Fibroblast of the aortic adventitia (primary cell): ENCODE results near the gene SNTB2. TPM values are rescaled to one million over a fixed set of nuclear protein-coding genes. Genes with fewer than 3 reads are reported as not detected.
A peak's percentile ranks its signal among the peaks of the same experiment; 100 is the strongest.

ENCODE experiments used
- DNase-seq: peaks from one replicate; pipeline ENCODE4 v3.0.0-alpha.2; 2010; ENCODE audit warnings: low read depth
- H3K4me3 ChIP-seq: 2 replicates; pipeline ENCODE4 v1.5.1; 2011; ENCODE audit warnings: low read depth, mild to moderate bottlenecking, control low read depth, low read length, moderate library complexity
- CTCF ChIP-seq: IDR thresholded peaks from 2 replicates; pipeline ENCODE4 v1.5.1; 2011; ENCODE audit warnings: mild to moderate bottlenecking, low read length, control low read depth, inconsistent platforms; ENCODE audit not compliant: insufficient read depth
- total RNA-seq: library from RNA; depleted of rRNA; stranded (reverse); fragments of >200 nt; gene quantifications from 2 replicates; pipeline ENCODE4 v1.2.3, GENCODE V29; 2012; ENCODE audit warnings: low replicate concordance

The SNTB2 gene
- total RNA-seq, 1 donor, result 40.6 TPM

GRCh38 chr16:69325784-69326171 is 138.8 kb downstream of the SNTB2 start:
- no peak for DNase-seq

GRCh38 chr16:69326172-69326873 is 139.4 kb downstream of the SNTB2 start:
- DNase-seq, result no peak

More at GRCh38 chr16:69325784-69326171, 138.8 kb downstream of the SNTB2 start:
- H3K4me3 ChIP-seq, result no peak overlapping the region
- no peak for TF ChIP-seq CTCF

GRCh38 chr16:69327585-69328310 is 140.8 kb downstream of the SNTB2 start:
- TF ChIP-seq CTCF, result no peak
- H3K4me3 ChIP-seq, result no peak overlapping the region

More at GRCh38 chr16:69326172-69326873, 139.4 kb downstream of the SNTB2 start:
- H3K4me3 ChIP-seq, result no peak overlapping the region
- no peak for TF ChIP-seq CTCF

GRCh38 chr16:69328854-69329316 is 141.9 kb downstream of the SNTB2 start:
- DNase-seq, result no peak
- no peak for TF ChIP-seq CTCF

More at GRCh38 chr16:69327585-69328310, 140.8 kb downstream of the SNTB2 start:
- no peak for DNase-seq

GRCh38 chr16:69329369-69330285 is 142.7 kb downstream of the SNTB2 start:
- peak overlapping the region; percentile 80 for H3K4me3 ChIP-seq
- DNase-seq, result no peak
- TF ChIP-seq CTCF, result no peak

More at GRCh38 chr16:69328854-69329316, 141.9 kb downstream of the SNTB2 start:
- H3K4me3 ChIP-seq, result peak overlapping the region; percentile 80

- H3K4me3 ChIP-seq, result peak within 1 kb of the TSS; percentile 80
Observed at GRCh38 chr16:69330286-69331109, 143.5 kb downstream of the SNTB2 start, which contains the start of gene PDF. TSS of gene PDF (minus strand) at chr16:69330588. CDS start at chr16:69330570, 18 bp downstream.

More at GRCh38 chr16:69330286-69331109, 143.5 kb downstream of the SNTB2 start, which contains the start of gene PDF:
- peak; percentile 88 for DNase-seq
- TF ChIP-seq CTCF, result no peak
